Measurements from ENCODE around the gene ZDHHC4.
A peak's percentile ranks its signal among the peaks of the same experiment; 100 is the strongest.

Gene ZDHHC4

DNA sequence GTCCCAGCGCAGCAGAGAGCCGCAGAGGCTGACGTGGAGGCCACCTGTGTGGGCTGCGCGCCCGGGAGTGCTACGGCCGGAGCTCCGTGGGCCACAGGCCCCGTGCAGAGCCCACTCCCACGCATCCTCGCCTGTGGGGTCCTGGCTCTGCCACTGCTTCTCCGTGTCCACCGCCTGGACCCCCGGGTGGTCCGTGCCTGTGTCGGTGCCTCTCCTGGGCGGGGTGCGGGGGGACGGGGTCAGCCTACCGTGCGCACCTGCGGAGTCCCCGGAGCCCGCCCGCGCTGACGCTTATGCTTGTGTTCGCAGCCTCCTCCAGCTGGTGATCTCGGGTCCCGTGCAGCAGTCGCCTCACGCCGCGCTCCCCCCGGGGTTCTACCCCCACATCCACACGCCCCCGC is 30.4 kb downstream of the ZDHHC4 start:
- peaks cover 11 to 16% of the 10 kb centered on the region in 2 donors for H3K36me3 ChIP-seq (ENCODE audit: control insufficient read depth in 2 of 2, insufficient read depth in 2 of 2, low read length in 2 of 2)

DNA sequence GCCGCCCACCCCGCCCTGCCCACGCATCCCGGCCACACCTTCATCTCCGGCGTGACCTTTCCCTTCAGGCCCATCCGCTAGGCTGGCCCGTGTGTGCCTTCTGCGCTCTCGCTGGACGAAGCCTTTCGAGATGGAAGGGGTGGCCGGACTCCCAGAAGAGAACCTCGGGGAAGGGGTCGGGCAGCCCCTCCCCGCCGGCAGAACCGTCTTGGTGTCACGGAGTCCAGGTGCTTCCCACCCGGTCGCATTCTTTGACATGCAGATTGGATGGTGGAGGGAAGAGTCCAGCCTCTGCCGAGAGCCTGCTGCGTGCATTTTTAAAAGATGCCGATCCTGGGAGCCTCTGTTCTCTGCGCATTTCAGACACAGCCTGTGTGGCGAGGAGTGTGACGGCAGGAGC is 30.8 kb downstream of the ZDHHC4 start:
- Histone ChIP-seq H3K9me3 (ENCODE audit: control insufficient read depth in 2 of 2, low read length in 2 of 2) (no peaks in the 10 kb centered on the region), H3K9ac (ENCODE audit: low read depth in 1 of 2, low read length in 2 of 2) (no peak overlapping the region), H3K4me3 (ENCODE audit: low read length in 2 of 2) (no peak overlapping the region), H3K36me3 (ENCODE audit: control insufficient read depth in 2 of 2, insufficient read depth in 2 of 2, low read length in 2 of 2) (peaks cover 8 to 14% of the 10 kb centered on the region in 2 donors), H3K27ac (ENCODE audit: low read depth in 2 of 2, low read length in 2 of 2) (no peak overlapping the region), H3K27me3 (ENCODE audit: control insufficient read depth in 2 of 2, insufficient read depth in 2 of 2, low read length in 2 of 2) (peaks cover 0 to 3% of the 10 kb centered on the region in 2 donors), H3K4me1 (ENCODE audit: control insufficient read depth in 2 of 2, insufficient read depth in 2 of 2, low read length in 2 of 2) (no peaks in the 10 kb centered on the region)

More for the DNA sequence above, 30.4 kb downstream of the ZDHHC4 start:
- no peaks in the 10 kb centered on the region for H3K4me1 ChIP-seq (ENCODE audit: control insufficient read depth in 2 of 2, insufficient read depth in 2 of 2, low read length in 2 of 2)
- no peak overlapping the region for H3K4me3 ChIP-seq (ENCODE audit: low read length in 2 of 2)
- no peaks in the 10 kb centered on the region for H3K9me3 ChIP-seq (ENCODE audit: control insufficient read depth in 2 of 2, low read length in 2 of 2)
- no peak overlapping the region for H3K9ac ChIP-seq (ENCODE audit: low read depth in 1 of 2, low read length in 2 of 2)
- H3K27ac ChIP-seq (ENCODE audit: low read depth in 2 of 2, low read length in 2 of 2): no peak overlapping the region
- no peaks in the 10 kb centered on the region for H3K27me3 ChIP-seq (ENCODE audit: control insufficient read depth in 2 of 2, insufficient read depth in 2 of 2, low read length in 2 of 2)

DNA sequence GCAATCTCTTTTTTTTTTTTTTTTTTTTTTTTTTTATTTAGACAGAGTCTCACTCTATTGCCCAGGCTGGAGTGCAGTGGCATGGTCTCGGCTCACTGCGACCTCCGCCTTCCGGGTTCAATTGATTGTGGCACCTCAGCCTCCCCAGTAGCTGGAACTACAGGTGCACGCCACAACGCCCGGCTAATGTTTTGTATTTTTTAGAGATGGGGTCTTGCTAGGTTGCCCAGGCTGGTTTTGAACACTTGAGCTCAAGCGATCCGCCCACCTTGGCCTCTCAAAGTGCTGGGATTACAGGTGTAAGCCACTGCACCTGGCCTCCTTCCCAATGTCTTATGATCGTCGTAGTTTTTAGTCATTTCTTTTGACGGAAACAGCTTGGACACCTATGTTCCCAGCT is 31.5 kb downstream of the ZDHHC4 start:
- Histone ChIP-seq H3K27me3 (ENCODE audit: control insufficient read depth in 2 of 2, insufficient read depth in 2 of 2, low read length in 2 of 2) (peaks cover 3 to 5% of the 10 kb centered on the region in 2 donors), H3K4me1 (ENCODE audit: control insufficient read depth in 2 of 2, insufficient read depth in 2 of 2, low read length in 2 of 2) (no peaks in the 10 kb centered on the region), H3K27ac (ENCODE audit: low read depth in 2 of 2, low read length in 2 of 2) (no peak overlapping the region), H3K9me3 (ENCODE audit: control insufficient read depth in 2 of 2, low read length in 2 of 2) (no peaks in the 10 kb centered on the region), H3K4me3 (ENCODE audit: low read length in 2 of 2) (no peak overlapping the region), H3K9ac (ENCODE audit: low read depth in 1 of 2, low read length in 2 of 2) (no peak overlapping the region), H3K36me3 (ENCODE audit: control insufficient read depth in 2 of 2, insufficient read depth in 2 of 2, low read length in 2 of 2) (peaks cover 8 to 14% of the 10 kb centered on the region in 2 donors)

DNA sequence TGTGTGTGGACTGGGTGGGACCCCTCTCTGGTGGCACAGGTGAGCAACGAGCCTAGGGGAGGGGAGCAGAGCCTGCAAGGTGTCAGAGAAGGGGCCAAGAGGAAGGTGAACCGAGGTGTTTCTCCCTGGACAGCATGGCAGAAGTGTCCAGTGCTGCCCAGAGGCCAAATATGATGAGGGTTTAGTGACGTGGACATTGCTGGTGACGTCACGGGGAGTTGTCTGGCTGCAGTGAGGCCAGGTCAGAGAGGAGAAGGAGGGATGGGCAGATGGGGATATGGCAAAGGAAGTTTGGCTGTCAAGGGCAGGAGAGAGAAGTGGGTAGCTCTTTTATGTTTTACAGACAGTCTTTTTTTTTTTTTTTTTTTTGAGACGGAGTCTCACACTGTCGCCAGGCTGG is 35.6 kb downstream of the ZDHHC4 start:
- peaks cover 13 to 14% of the 10 kb centered on the region in 2 donors for H3K27me3 ChIP-seq (ENCODE audit: control insufficient read depth in 2 of 2, insufficient read depth in 2 of 2, low read length in 2 of 2)
- no peak overlapping the region for H3K4me3 ChIP-seq (ENCODE audit: low read length in 2 of 2)
- H3K9me3 ChIP-seq (ENCODE audit: control insufficient read depth in 2 of 2, low read length in 2 of 2): no peaks in the 10 kb centered on the region
- no peak overlapping the region for H3K27ac ChIP-seq (ENCODE audit: low read depth in 2 of 2, low read length in 2 of 2)
- H3K4me1 ChIP-seq (ENCODE audit: control insufficient read depth in 2 of 2, insufficient read depth in 2 of 2, low read length in 2 of 2): no peaks in the 10 kb centered on the region
- H3K36me3 ChIP-seq (ENCODE audit: control insufficient read depth in 2 of 2, insufficient read depth in 2 of 2, low read length in 2 of 2): peaks cover 3 to 6% of the 10 kb centered on the region in 2 donors
- H3K9ac ChIP-seq (ENCODE audit: low read depth in 1 of 2, low read length in 2 of 2): no peak overlapping the region

DNA sequence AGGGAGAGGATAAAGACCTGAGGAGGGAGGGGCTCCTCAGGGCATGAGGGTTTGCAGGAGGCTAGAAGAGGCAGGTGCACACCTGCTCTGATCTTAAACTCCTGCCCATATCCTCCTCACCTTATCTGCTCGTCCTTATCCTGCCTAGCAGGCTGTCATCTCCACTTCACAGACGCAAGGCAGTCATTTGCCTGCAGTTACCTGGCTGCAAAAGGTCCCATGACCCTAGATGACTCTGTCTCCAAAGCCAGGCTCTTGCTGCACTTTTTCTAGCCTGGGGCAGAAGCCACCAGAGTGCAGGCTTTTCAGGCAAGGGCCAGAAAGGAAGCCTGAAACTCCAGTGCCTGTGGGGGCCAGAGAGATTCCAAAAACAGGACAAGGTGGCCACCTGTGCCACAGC is 36.5 kb downstream of the ZDHHC4 start:
- H3K27ac ChIP-seq (ENCODE audit: low read depth in 2 of 2, low read length in 2 of 2): no peak overlapping the region
- no peaks in the 10 kb centered on the region for H3K9me3 ChIP-seq (ENCODE audit: control insufficient read depth in 2 of 2, low read length in 2 of 2)
- H3K36me3 ChIP-seq (ENCODE audit: control insufficient read depth in 2 of 2, insufficient read depth in 2 of 2, low read length in 2 of 2): peaks cover 0 to 2% of the 10 kb centered on the region in 2 donors
- no peak overlapping the region for H3K9ac ChIP-seq (ENCODE audit: low read depth in 1 of 2, low read length in 2 of 2)
- no peaks in the 10 kb centered on the region for H3K4me1 ChIP-seq (ENCODE audit: control insufficient read depth in 2 of 2, insufficient read depth in 2 of 2, low read length in 2 of 2)
- no peak overlapping the region for H3K4me3 ChIP-seq (ENCODE audit: low read length in 2 of 2)
- peaks cover 13 to 14% of the 10 kb centered on the region in 2 donors for H3K27me3 ChIP-seq (ENCODE audit: control insufficient read depth in 2 of 2, insufficient read depth in 2 of 2, low read length in 2 of 2)

DNA sequence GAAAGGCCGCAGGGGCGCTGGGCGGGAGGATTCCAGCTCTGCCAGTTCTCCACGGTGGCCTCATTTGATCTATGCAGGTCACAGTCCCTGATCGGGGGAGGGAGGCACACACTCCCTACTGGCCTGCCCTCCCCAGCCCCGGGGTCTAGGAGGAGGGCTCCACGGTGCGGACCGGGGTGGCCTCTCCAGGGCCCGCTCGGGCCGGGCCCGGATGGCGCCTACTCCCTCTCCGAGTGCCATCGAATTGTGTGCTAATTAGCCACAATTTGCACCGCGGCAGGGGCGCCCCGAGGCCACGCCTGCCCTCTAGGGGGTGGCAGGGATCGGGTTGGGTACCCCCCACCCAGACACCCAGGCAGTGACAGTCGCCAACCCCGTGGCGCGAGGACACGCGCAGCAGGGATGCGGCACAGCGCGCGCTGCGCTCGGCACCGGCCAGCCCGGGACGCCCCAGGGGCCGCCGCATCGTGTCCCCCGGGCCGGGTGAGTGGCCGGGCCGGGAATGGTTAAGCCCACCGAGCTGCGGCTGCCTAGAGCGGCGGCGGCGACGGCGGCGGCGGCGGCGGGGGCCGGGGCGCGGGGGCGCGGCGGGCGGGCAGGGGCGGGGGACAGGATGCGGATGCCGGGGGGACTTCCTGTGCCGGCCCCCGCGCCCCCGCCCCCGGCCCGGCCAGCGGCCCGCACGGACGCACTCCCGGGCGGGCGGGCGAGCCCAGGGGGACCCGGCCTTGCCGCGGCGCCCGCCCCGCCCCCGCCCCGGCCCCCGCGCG is 37.9 kb downstream of the ZDHHC4 start, which contains the start of gene ZNF853:
ZNF853 (plus strand) TSS at position 658 of the 770 bp plus-strand sequence. CDS start 565 bp downstream, outside the sequence.
- H3K4me3 ChIP-seq (ENCODE audit: low read length in 2 of 2): peak within 1 kb of the TSS; percentile 54 to 59
- H3K36me3 ChIP-seq (ENCODE audit: control insufficient read depth in 2 of 2, insufficient read depth in 2 of 2, low read length in 2 of 2): no peaks in the 10 kb centered on the region
- H3K27ac ChIP-seq (ENCODE audit: low read depth in 2 of 2, low read length in 2 of 2): no peak within 1 kb of the TSS
- H3K4me1 ChIP-seq (ENCODE audit: control insufficient read depth in 2 of 2, insufficient read depth in 2 of 2, low read length in 2 of 2): peaks cover 0 to under 1% of the 10 kb centered on the region in 2 donors
- H3K9ac ChIP-seq (ENCODE audit: low read depth in 1 of 2, low read length in 2 of 2): peak within 1 kb of the TSS; percentile 24 to 27
- H3K9me3 ChIP-seq (ENCODE audit: control insufficient read depth in 2 of 2, low read length in 2 of 2): no peaks in the 10 kb centered on the region
- peaks cover 13 to 14% of the 10 kb centered on the region in 2 donors for H3K27me3 ChIP-seq (ENCODE audit: control insufficient read depth in 2 of 2, insufficient read depth in 2 of 2, low read length in 2 of 2)

DNA sequence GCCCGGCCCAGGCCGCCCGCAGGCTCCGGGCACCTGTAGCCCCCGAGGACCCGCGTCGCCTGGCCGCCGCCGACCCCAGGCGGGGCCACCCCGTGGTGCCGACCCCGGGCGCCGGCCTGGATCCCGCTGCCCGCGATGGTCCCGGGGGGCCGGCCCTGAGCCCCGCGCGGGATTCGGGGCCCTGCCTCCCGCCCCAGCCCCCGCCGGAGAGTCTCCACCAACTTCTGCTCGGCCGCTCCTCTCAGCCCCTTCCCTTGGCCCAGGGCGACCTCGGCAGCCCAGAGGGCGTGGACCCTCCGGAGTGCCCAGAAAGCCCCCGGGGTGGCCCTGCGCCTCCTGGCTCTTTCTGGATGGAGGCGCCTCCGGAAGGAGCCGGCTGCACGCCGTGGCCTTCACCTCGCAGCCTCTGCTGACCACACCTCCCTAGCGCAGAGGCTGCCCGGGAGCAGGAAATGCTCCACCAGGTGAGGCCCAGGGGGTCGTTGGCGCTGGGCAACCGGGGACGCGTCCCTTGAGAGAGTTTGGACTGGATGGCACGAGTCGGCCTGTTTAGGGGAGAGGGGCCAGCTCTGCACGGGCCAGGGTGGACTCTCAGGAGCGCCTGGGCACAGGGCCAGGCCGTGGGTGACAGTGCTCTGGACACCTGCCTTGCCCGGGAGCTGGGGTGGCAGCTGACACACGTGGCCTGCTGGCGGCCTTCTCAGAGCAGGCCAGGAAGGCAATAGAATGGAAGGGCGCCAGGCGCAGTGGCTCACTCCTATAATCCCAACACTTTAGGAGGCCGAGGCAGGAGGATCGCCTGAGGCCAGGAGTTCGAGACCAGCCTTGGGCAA is 38.7 kb downstream of the ZDHHC4 start:
- Histone ChIP-seq H3K27me3 (ENCODE audit: control insufficient read depth in 2 of 2, insufficient read depth in 2 of 2, low read length in 2 of 2) (peaks cover 13 to 14% of the 10 kb centered on the region in 2 donors), H3K36me3 (ENCODE audit: control insufficient read depth in 2 of 2, insufficient read depth in 2 of 2, low read length in 2 of 2) (no peaks in the 10 kb centered on the region), H3K9me3 (ENCODE audit: control insufficient read depth in 2 of 2, low read length in 2 of 2) (no peaks in the 10 kb centered on the region), H3K4me3 (ENCODE audit: low read length in 2 of 2) (peak overlapping the region; percentile 54 to 59), H3K9ac (ENCODE audit: low read depth in 1 of 2, low read length in 2 of 2) (peak overlapping the region; percentile 24 to 27), H3K27ac (ENCODE audit: low read depth in 2 of 2, low read length in 2 of 2) (no peak overlapping the region), H3K4me1 (ENCODE audit: control insufficient read depth in 2 of 2, insufficient read depth in 2 of 2, low read length in 2 of 2) (peaks cover 0 to 3% of the 10 kb centered on the region in 2 donors)

DNA sequence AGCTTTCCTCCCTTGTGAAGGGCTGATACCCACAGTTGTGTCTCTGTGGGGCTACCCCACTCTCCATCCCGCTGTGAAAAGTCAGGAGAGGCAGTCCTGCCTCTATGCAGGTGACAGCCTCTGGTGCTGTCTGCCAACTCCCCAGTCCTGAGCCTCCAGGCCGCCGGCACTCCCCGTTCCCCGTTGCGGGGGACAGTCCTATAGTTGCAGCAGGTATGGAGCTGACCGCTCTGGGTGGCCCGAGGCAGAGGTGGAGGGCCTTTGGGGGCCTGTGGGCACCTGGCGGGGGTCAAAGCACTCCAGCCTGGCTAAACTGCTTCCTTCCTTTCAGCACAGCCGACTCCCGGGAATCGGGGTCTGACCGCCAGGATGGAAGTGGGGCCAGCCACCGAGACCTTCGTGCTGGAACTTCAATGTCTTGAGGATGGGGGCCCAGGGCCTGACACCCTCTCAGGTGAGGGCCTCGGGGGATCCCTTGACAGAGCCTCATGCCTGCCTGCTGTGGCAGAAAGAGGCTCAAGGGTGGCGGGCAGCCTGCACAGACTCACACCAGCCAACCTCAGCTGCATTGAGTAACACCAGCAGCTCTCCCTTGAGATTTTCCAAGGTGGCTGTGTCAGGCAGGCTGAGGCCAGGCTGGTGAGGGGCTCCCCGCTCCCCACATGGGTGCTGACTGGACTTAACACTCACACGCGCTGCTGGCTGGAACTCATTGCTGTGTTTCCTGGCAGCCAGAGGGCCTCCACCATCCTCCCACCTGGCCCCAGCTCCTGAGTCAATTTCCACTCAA is 39.8 kb downstream of the ZDHHC4 start:
- H3K9ac ChIP-seq (ENCODE audit: low read depth in 1 of 2, low read length in 2 of 2): no peak overlapping the region
- H3K9me3 ChIP-seq (ENCODE audit: control insufficient read depth in 2 of 2, low read length in 2 of 2): no peaks in the 10 kb centered on the region
- H3K27me3 ChIP-seq (ENCODE audit: control insufficient read depth in 2 of 2, insufficient read depth in 2 of 2, low read length in 2 of 2): peaks cover 13 to 14% of the 10 kb centered on the region in 2 donors
- no peaks in the 10 kb centered on the region for H3K36me3 ChIP-seq (ENCODE audit: control insufficient read depth in 2 of 2, insufficient read depth in 2 of 2, low read length in 2 of 2)
- peaks cover 0 to 3% of the 10 kb centered on the region in 2 donors for H3K4me1 ChIP-seq (ENCODE audit: control insufficient read depth in 2 of 2, insufficient read depth in 2 of 2, low read length in 2 of 2)
- no peak overlapping the region for H3K4me3 ChIP-seq (ENCODE audit: low read length in 2 of 2)
- H3K27ac ChIP-seq (ENCODE audit: low read depth in 2 of 2, low read length in 2 of 2): no peak overlapping the region

DNA sequence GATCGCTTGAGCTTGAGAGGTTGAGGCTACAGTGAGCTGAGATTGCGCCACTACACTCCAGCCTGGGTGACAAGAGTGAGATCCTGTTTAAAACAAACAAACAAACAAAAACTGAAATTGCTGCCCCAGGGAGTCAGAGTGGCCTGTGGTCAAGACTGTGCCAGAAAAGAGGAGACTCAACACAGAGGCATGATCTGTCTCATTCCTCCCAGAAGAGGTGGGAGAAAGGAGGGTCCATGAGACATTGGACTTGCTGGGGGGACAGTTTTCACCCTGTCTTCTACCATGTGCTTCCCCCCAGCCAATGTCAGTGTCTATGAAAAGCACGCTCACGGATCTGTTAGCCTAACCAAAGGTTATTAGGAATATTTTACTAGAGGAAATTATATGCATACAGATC is 41.4 kb downstream of the ZDHHC4 start:
- Histone ChIP-seq H3K9me3 (ENCODE audit: control insufficient read depth in 2 of 2, low read length in 2 of 2) (no peaks in the 10 kb centered on the region), H3K36me3 (ENCODE audit: control insufficient read depth in 2 of 2, insufficient read depth in 2 of 2, low read length in 2 of 2) (no peaks in the 10 kb centered on the region), H3K9ac (ENCODE audit: low read depth in 1 of 2, low read length in 2 of 2) (no peak overlapping the region), H3K4me3 (ENCODE audit: low read length in 2 of 2) (no peak overlapping the region), H3K27ac (ENCODE audit: low read depth in 2 of 2, low read length in 2 of 2) (no peak overlapping the region), H3K27me3 (ENCODE audit: control insufficient read depth in 2 of 2, insufficient read depth in 2 of 2, low read length in 2 of 2) (peaks cover 10 to 11% of the 10 kb centered on the region in 2 donors), H3K4me1 (ENCODE audit: control insufficient read depth in 2 of 2, insufficient read depth in 2 of 2, low read length in 2 of 2) (peaks cover 0 to 3% of the 10 kb centered on the region in 2 donors)
